Psoas muscle (tissue), 8 donors: ENCODE data around the gene FBRS. TPM values are rescaled to one million over a fixed set of nuclear protein-coding genes. Genes with fewer than 3 reads are reported as not detected.

ENCODE experiments used
- ATAC-seq, 4 donors: fragments of 200-7000 bp; cut with Tn5 transposase; one replicate each; pipeline ENCODE4 v1.9.1; 2020; ENCODE audit warnings: moderate library complexity in 3 of 4, mild to moderate bottlenecking in 2 of 4
- DNase-seq, 2 donors: peaks; one replicate each; pipeline ENCODE4 v3.0.0-alpha.2; 2020
- H3K27ac ChIP-seq: fragments of 200-600 bp; one replicate; pipeline ENCODE4 v1.8.0; 2022
- H3K27me3 ChIP-seq, 3 donors: fragments of 200-600 bp in 1 of 3; one replicate each; pipeline versions ENCODE4 v1.6.1 to v1.8.0; 2013 to 2022; ENCODE audit warnings: low read length in 2 of 3, mild to moderate bottlenecking in 2 of 3, moderate library complexity in 1 of 3; ENCODE audit not compliant: insufficient read depth in 3 of 3
- H3K36me3 ChIP-seq, 2 donors: fragments of 200-600 bp in 1 of 2; one replicate each; pipeline versions ENCODE4 v1.6.1 to v1.8.0; 2013 to 2022; ENCODE audit warnings: low read depth in 1 of 2, mild to moderate bottlenecking in 1 of 2, moderate library complexity in 1 of 2; ENCODE audit not compliant: insufficient read depth in 1 of 2
- H3K4me1 ChIP-seq: fragments of 200-600 bp; one replicate; pipeline ENCODE4 v1.8.0; 2022
- H3K4me3 ChIP-seq: fragments of 200-600 bp; one replicate; pipeline ENCODE4 v1.8.0; 2022; ENCODE audit warnings: mild to moderate bottlenecking
- H3K9me3 ChIP-seq: fragments of 200-600 bp; one replicate; pipeline ENCODE4 v1.8.0; 2022
- CTCF ChIP-seq: fragments of 200-600 bp; IDR thresholded peaks from one replicate; pipeline ENCODE4 v1.8.0; 2022; ENCODE audit warnings: antibody characterized with exemption
- WGBS, 3 donors: extraction: QIAGEN DNeasy Blood & Tissue Kit; methylation state at CpG; one replicate each; pipeline versions ENCODE4 v1.1.6 to v1.1.7; 2013; 5-methylcytosine and 5-hydroxymethylcytosine counted together
- intact Hi-C, 2 donors: fragments of 100-400 bp; cut with DNase I; formaldehyde crosslinking; loops; one replicate each; pipeline versions ENCODE4 v1.11.0 to v1.14.2; 2022
- polyA plus RNA-seq, 3 donors: library from polyadenylated mRNA; stranded (reverse); fragments of 200-250 nt; gene quantifications; one replicate each; pipeline ENCODE4 v1.2.3, GENCODE V29; 2013
- total RNA-seq, 4 donors: library from RNA; stranded (reverse); fragmentation: NEBNext Ultra II Directional in 2 of 4; extraction: Animal tissue kit (Norgen Biotek cat#: 25700) in 2 of 4; gene quantifications; one replicate each; pipeline versions ENCODE4 v1.2.1 to v1.2.4, GENCODE V29; 2021 to 2023
- donor health status: healthy with polysubstance abuse.
- donor health status: DM: no; HTN: no; CAD: no; lungs with moderate emphysema.
- donor health status: Bipolar disorder and iron deficiency.
- donor health status: healthy.
- donor health status: DM: yes; HTN: yes; CAD: no.
- donor health status: DM: no; HTN: no; CAD: no.
- donor health status: DM: no; HTN: no; CAD: no.
- donor health status: DM: yes; HTN: yes; CAD: no.

The FBRS gene
- total and polyA plus RNA-seq, 7 donors: 24.8 to 58.5 (median 35.5) TPM

- peak overlapping the region; percentile 95 for H3K27ac ChIP-seq
- no peak for DNase-seq
- no peaks in the 10 kb centered on the region for H3K27me3 ChIP-seq
- ATAC-seq: peak in 2 of 4 donors; percentile 93 to 95
- peaks cover 17% of the 10 kb centered on the region for H3K4me1 ChIP-seq
- 10 to 12% (median 12%) methylated on average over 26 of the region's 26 CpGs for WGBS, 3 donors
- H3K36me3 ChIP-seq: peaks cover 0 to 27% of the 10 kb centered on the region in 2 donors
- intact Hi-C loops: loop anchor here (2.0 to 5.0 kb wide), 2 partner anchors 35 to 37 kb away; no protein-coding TSS in a partner anchor
- H3K9me3 ChIP-seq: no peaks in the 10 kb centered on the region
- no peak for TF ChIP-seq CTCF
- H3K4me3 ChIP-seq: peak overlapping the region; percentile 98
Observed at GRCh38 chr16:30697264-30698138, 39.3 kb downstream of the FBRS start.

GRCh38 chr16:30698139-30698815, 40.0 kb downstream of the FBRS start:
- TF ChIP-seq CTCF: no peak
- H3K27me3 ChIP-seq: no peaks in the 10 kb centered on the region
- no peaks in the 10 kb centered on the region for H3K9me3 ChIP-seq
- H3K4me1 ChIP-seq: peaks cover 17% of the 10 kb centered on the region
- peak; percentile 88 to 94 (median 91) for ATAC-seq
- peak overlapping the region; percentile 98 for H3K4me3 ChIP-seq
- peak; percentile 99 to 100 for DNase-seq
- H3K27ac ChIP-seq: peak overlapping the region; percentile 95
- intact Hi-C loops: loop anchor here in 1 of 2 donors (5.0 kb wide), 1 partner anchor 36 kb away; no protein-coding TSS in a partner anchor
- H3K36me3 ChIP-seq: peaks cover 0 to 35% of the 10 kb centered on the region in 2 donors
- 0% methylated on average over 45 to 72 of the region's 76 CpGs for WGBS, 3 donors

GRCh38 chr16:30698816-30699614, 40.8 kb downstream of the FBRS start, which contains the start of gene SRCAP:
Gene SRCAP (plus strand): TSS chr16:30699171. CDS start chr16:30700825, 1,654 bp downstream.
- peak; percentile 73 to 80 (median 76) for ATAC-seq
- peaks cover 17% of the 10 kb centered on the region for H3K4me1 ChIP-seq
- peaks cover under 1 to 42% of the 10 kb centered on the region in 2 donors for H3K36me3 ChIP-seq
- TF ChIP-seq CTCF: no peak
- peak within 1 kb of the TSS; percentile 95 for H3K27ac ChIP-seq
- no peaks in the 10 kb centered on the region for H3K27me3 ChIP-seq
- 1 to 3% (median 2%) methylated on average over 49 to 57 of the region's 57 CpGs for WGBS, 3 donors
- peak; percentile 89 to 95 for DNase-seq
- H3K4me3 ChIP-seq: peak within 1 kb of the TSS; percentile 98
- intact Hi-C loops: loop anchor here in 1 of 2 donors (5.0 kb wide), 1 partner anchor 37 kb away; no protein-coding TSS in a partner anchor
- no peaks in the 10 kb centered on the region for H3K9me3 ChIP-seq

GRCh38 chr16:30699615-30700099, 41.4 kb downstream of the FBRS start:
- no peak for TF ChIP-seq CTCF
- Histone ChIP-seq H3K27ac (peak overlapping the region; percentile 95), H3K27me3 (no peaks in the 10 kb centered on the region), H3K9me3 (no peaks in the 10 kb centered on the region), H3K4me3 (peak overlapping the region; percentile 98), H3K4me1 (peaks cover 17% of the 10 kb centered on the region), H3K36me3 (peaks cover 3 to 49% of the 10 kb centered on the region in 2 donors)
- intact Hi-C loops: loop anchor here (5.0 kb wide), 2 partner anchors 37 to 43 kb away; a partner anchor contains a TSS
- ATAC-seq (no peak), DNase-seq (no peak)
- WGBS, 3 donors: 46 to 55% (median 46%) methylated on average over 8 of the region's 8 CpGs
